T-helper 22 cell (primary cell): ENCODE data around the gene BTBD9.

Source experiments
- DNase-seq: peaks from one replicate; pipeline ENCODE4 v3.0.0-alpha.2; 2020; ENCODE audit warnings: low read depth

Gene BTBD9

DNA sequence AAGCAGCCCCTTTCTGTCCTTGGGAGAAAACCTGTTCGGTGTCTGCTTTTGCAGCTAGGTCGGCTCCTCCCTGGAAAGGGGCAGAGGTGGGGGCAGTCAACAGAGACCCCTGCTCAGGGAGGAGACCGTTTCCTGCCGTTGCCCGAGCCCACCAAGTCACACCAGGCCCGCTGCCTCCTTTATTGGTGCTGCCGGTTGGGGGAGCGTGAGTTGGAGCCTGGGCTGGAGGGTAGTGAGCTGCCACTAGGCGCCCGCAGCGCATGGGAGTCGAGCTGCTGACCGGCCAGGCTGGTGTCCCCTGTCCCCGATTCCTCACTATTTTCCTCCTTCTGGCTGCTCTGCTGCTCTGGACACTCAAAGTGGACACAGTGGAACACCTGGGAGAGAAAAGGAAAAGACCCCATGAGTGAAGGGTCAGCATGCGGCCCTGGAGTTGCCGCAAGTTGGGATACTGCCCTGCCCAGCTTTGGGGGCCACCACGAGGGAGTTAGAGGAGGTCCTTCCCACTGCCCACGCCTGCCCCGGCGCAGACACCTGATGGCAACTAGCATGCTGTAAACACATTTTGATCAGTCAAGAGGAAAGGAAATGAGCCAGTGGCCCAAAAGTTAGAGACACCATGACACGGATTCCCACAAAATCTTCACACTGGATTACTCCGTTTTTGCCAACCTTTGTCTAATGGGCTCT lies 464.8 kb downstream of the BTBD9 start:
- DNase-seq: no peak

DNA sequence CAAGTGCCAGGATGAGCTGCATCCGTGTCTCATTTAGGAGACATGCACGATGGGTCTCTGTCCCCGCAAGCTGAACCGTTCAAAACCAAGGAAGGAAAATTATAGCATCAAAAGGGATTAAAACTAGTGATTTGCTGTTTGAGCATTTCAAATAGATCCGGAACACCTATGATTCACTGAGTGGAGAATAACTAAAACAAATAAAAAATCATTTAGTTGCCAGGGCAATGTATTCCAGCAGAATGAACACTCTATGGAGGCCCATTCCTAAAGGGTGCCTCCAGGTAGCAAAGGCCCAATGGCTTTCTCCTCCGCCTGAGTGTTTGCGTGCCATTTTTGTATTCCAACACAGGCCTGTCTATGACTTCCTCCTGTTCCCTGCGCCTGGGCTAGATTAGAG lies 465.4 kb downstream of the BTBD9 start:
- no peak for DNase-seq

DNA sequence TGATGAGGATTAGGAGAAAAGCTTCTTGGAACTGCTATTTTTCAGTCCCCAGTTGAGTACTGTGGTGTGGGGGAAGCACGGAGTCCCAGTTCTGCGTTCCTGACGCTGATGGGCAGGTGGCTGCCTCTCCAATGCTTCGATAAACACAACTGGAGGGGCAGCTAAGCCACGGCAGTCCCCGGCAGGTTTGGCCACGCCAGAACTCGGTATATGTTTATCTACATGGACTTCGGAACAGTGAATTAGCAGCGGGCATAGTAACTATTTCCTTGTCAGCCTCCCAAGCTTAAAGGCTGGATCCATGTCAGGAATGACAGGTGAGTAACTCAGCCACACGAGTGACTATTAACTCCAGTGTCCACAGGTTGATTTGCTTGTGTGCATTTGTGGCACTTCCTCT lies 465.8 kb downstream of the BTBD9 start:
- no peak for DNase-seq

DNA sequence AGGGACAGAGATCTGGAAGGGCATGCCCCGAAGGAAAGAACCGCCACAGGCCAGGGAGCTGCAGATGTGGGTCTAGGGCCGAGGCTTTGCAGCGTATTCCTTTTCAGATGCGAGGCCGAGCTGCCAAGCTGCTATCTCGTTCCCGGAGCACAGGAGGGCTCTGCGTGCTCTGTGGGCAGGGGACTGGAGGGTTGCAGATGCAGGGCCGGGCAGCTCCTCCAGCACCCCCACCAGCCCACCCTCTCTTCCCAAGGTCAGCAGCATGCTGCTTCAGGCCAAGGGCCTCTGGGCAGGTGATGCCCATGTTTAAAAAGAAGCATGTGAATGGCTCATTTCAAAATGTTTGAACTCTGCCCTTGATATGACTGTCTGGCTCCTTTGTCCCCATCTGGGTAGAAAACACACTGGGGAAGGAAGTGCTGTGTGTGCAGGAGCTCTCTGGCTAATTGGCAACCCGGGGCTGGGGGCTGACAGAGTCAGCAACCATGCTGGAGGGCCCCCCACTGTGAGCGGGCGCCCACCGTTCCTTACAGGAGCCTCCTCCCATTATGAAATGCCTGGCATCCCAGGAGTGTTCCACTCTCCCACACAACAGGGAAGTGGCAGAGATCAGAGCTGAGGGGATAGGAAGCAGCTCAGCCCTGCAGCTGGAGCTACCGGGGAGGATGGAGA lies 466.9 kb downstream of the BTBD9 start:
- no peak for DNase-seq

DNA sequence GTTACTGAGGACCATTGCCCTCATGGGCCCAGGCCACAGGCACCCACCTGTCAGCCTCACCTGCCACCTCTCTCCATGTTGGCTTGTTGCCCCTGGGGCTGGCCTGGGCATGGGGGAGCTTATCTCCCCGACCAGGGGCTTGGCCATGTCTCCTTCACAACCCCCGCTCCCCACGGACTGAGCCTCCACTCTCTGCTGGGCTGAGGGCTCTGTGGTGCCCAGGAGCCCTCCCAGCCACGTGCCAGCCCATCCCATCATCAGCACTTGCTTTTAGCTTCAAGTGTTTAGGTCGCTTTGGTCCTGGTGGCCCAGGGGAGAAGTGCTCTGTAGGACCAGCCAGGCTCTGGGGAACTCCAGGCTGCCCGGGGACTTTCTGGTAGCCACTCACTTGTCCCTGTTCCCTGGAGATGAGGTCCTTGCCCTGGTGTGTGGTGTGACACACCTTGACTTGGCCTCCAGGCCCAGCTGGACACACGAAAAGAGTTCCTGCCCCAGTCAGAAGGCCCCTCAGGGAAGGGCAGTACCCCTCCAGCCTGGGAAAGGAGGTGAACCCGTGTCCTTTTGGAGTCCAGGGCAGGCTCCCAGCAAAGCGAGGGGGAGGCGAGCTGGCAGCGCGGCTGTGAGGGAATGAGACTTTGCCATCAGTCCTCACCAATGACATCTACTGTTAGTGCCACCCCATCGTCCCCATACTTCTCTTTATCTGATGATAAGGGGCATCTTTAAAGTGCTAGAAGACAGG lies 467.6 kb downstream of the BTBD9 start:
- no peak for DNase-seq

DNA sequence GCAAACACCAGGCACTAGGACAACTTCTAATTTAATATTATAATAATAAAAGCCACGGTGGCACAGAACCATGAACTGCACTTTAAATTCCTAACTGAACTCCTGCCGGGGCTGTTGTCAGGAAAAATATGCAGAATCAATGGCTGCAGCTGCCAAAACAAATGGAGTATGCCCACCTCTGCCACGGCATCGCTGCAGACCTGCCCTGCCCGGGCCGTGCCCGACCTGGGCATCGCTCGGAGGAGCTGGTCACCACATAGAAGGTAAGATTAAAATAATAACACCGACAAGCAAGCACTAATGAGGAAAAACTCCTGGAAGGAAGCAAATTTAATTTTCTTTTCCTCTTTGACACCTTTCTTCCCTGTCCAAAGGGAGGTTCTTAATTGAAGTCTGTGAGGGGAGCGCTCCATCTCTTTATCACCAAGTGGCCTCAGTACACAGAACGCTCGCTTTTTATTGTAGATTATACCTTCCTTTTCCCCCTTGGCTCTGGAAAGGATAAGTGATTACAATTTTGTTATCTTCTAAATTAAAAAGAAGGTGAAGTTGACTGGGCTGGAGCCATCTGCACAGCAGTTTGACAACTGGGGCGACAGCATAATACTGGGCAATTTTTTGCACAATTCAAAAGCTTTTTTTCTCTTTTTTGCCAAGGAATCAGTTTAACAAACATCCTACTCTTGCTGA lies 468.9 kb downstream of the BTBD9 start:
- DNase-seq: no peak

DNA sequence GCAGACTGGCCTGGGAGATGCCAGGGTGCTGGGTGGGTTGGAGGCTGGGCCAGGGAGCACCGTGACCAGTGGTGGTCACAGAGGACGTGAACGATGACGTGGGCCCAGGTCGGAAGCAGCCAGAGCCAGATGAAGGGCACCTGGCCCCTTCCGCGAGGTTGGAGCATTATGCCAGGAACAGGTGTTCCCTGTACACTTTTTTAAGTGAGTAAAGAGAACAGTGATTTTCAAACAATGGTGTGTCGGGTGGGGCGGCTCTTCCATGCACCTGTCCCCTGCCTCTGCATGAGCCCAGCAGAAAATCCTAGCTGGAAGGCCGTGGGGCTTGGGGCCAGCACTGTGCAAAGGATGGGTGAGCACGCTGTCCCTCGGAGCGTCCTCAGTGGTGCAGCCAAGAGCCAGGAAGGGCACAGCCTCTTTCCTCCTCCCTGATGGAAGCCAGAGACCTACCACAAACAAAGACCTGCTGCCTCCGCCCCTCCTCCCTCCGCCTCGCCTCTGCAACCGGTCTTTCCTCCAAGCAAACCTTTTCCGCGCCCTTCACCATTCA lies 469.7 kb downstream of the BTBD9 start:
- no peak for DNase-seq

DNA sequence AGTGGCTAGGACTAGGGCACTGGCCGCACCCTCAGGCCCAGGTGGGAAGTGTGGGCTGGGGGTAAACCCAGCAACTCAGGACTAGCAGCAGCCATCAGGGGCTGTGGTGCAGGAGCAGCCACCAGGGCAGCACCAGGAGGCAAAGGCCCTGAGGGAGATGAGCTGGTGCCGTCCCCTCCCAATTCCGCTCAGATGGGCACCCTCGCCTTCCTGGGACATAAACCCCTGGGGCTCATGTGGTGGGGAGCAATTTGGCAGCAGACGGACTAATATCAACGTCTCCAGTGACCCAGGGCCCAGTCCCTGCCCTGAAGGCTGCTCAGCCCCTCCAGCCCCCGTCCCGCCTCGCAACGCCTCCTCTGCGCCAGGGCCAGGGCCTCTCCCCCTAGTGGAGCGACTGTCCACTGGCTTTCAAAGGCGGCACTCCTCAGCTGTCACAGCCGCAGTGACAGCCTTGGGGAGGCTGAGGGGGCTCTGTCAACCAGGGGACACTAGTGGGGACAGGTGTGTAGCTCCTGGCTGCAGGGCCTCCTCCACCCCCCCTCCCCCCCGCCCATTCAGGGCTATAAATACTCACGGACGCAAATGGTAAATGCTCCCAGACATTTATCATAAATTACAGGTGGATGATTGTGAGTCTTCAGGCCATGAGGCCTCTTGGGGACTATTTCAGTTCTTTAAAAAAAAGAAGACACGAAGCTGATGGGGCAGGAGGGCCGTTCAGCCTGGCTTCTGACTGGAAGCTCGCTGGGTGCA lies 470.3 kb downstream of the BTBD9 start:
- no peak for DNase-seq

DNA sequence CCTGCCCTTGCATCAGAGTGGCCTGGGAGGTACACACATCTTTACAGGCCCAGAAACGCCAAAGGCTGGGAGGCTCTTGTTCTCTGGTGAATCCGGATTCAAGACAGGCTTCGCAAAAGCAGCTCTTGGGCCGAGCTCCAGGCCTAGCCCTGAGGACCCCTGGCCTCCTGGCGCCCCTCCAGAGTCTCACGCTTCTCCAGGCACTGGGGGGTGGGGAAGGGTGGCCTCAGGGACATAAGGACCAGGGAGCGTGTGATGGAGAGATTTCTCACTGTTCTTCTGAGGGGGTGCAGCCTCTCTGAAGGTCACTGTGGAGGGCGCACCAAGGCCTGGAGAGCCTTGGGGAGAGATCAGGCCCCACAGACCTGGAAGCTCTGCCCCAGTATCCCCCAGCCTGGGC lies 471.0 kb downstream of the BTBD9 start:
- DNase-seq: no peak

DNA sequence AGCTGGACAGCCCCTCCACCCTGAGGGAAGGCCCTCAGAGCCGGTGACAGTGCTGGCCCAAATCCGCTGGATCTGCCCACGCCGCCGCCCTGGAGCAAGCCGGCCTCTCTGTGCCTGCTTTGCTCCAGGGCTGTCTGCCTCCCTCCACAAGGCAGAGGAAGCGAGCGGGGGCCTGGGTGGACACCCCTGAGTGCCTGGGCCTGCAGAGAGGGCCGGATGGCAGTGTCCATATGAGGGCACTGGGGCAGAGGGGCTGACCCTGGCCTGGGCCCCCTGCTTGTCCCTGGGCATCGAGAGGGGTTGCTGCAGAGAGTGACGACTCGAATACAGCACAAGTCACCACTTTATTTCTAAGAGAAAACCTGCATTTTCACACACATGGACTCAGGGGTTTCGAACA lies 471.6 kb downstream of the BTBD9 start:
- DNase-seq: no peak

DNA sequence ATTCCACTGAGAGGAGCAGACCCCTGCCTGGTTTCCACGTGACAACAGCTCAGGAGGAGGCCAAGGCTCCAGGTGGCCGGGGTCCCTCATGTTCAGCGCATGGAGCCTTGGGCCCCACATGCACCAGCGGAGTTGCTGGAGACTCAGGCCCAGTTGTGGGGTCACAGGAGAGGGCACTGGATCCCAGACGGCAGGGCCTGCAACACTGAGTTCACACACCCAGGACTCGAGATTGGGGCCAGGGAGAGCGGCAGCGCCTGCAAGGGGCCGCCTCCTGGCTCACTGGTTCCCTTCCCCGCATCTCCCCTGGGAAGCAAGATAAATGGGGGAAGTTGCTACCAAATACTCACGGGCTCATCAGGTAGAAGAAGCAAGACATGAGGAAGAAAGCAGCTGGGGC lies 472.1 kb downstream of the BTBD9 start:
- no peak for DNase-seq

DNA sequence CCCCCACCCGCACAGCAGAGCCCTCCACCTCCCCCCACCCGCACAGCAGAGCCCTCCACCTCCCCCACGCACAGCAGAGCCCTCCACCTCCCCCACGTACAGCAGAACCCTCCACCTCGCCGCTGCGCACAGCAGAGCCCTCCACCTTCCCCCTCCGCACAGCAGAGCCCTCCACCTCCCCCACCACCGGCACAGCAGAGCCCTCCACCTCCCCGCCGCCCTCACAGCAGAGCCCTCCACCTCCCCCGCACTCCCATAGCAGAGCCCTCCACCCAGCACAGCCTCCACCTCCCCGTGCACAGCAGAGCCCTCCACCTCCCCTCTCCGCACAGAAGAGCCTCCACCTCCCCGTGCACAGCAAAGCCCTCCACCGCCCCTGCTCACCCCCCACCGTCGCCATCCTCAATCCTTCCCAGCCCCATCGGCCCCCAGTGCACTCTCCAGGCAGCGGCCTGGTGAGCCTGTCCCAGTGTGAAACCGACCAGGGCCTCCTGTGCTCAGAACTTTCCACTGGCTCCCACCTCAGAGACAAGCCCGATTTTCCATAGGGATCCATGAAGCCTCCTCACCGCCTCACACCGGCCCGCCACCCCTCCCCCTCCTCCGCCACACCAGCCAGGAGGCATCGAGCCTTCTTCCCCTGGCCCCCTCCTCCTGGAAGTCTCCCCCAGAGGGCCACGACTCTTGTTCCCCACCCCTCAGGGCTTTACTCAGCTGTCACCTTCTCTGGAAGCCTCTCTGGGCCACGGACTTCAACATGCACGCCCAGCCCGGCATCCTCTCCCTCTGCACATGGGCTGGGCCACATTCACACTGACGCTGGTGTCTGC lies 473.1 kb downstream of the BTBD9 start:
- no peak for DNase-seq

DNA sequence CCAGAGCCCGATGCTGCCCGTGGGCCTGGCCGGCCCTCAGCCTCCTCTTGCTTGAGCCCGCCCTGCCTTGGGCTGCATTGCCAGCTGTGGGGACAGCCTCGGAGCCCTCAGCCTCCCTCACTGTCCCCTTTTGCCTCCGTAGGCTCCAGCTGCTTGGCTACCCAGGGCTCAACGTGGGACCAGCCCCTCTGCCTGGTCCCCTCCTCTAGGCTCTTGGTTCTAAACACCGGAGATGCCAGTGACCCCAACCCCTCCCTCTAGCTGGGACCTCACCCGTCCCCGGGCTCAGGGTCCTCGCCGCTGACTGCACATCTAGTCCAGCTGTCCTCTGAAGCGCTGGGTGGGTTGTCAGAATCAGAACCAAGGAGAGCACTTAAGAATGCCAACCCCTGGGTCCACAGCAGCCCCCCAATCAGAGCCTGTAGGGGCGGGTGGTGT lies 475.0 kb downstream of the BTBD9 start:
- no peak for DNase-seq

DNA sequence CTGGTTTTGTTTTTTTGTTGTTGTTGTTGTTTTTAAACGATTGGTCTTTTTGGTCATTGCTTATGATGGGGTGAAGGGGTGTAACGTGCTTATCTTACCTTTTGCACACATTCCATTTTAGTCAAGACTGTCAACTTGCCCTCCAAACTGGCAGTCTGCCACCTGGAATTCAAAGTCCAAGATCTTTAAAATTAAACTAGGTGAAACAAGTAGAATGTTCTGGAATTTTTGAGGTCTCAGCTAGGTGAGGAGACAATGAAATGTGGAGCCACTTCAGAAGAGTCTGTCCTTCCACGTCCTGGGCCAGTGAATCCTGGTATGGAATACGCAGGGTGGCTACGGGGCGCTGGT lies 475.6 kb downstream of the BTBD9 start:
- no peak for DNase-seq

DNA sequence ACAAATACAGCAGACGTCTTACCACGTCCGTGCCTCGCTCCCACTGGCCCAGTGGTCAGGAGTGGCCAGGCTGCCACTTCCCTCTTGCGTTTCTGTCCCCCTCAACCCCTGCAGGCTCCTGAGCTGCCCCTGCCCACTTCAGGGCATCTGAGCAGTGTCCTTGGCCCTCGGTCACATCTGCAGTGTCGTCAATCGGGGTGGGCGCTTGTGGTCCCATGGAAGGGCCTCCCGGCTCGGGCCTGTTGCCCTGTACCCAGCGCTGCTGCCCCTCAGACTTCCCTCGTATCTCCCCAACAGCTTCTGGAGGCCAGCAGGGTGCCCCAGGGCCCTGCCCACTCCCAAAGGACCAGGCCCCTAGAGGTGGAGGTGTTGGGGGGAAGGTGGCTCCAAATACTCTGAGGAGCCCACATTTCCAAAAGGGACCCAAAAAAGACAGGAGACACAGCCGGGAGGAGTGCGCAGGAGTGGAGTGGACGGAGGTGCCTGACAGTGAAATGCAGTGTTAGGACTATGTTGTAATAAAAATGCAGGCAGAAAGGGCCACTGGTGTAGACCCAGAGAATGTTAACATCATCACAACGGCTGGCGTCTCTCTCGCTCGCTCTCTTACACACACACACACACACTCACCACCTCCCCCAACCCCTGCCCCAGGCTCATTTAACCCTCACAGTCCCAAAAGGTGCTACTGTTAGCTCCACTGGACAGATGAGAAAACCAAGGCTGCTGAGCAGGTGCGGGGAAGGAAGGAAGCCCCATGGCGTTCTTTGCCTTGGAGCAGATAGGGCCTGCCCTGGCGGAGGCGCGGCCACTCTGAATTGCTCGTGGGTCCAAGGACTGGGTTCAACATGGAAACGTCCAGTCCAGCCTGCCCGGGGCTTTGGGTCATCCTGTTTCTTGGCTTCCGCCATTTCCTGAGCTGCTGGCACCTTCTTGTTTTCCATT lies 476.3 kb downstream of the BTBD9 start:
- DNase-seq: no peak

DNA sequence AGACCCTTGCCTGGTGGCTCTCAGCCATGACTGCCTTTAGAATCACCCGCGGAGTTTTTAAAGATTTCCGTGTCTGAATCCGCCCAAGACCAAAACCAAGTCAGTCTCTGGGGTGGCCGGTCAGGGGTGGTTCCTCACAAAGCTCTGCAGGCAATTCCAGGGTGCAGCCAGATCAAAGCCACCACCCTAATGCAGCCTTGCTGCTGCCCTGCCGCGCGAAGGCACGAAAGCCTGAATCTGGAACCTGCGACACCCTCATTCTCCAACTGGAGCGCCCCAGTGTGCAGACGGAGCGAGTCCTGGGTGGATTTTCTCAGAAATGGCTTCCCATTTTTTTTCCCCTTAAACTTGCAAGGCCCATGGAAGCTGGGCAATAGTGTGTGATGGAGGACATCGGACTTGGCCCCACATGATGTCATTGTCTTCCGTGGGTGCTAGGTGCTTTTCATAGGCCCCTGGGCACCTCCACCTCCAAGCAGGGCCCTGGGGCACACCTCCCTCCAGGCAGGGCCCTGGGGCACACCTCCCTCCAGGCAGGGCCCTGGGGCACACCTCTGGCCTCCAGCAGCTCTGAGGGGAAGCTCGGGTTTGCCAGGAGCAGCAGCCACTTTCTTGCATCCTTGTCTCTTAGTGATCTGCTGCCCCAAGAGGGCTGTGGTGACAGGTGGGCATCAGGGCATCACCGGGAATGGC lies 477.1 kb downstream of the BTBD9 start:
- DNase-seq: no peak

DNA sequence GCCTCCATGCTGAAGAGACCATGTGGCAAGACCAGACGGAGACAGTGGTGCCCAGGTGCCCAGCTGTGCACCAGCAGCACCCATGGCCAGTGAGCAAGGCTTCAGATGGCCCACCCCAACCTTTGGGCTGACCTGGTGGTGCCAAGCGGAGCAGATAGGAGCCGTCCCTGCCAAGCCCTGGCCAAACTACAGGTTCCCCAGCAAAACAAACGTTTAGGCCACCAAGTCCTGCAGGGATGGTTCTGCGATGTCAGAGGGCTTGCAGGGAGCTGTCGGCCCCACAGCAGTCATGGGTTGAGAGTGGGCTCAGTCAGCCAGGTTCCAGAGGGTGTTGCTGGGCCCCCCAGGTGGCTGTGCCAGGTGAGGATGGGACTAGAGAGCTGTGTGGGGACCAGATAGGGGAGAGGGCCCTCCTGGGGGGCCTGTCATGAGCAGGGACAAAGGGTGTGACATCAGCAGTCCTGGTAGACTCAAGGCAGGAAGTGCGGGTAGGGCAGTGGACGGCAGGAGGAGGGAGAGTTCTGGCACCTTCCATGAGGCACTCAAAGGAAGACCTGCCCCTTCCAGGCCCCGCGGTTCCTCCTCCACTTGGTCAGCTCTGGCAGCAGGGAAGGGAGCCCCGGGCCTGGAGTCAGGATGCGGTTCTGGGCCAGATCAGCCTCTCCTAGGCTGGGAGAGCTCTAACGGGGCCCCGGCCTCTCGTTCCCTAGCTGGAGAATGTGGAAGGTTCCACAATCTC lies 477.8 kb downstream of the BTBD9 start:
- no peak for DNase-seq

DNA sequence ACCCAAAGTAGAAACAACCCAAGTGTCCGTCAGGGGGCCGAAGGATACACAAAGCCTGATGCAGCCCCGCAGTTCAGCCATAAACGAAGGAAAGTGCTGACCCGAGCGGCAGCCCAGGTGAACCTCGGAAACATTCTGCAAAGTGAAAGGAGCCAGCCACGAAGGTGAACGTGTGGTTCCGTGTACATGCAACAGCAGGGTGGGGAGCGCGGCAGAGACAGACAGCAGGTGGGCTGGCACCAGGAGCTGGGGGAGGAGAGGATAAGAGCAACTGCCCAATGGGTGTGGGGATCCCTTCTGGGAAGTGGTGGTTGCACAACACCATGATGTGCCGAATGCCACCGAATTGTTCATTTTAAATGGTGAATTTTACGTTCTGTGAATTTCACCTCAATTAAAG lies 478.4 kb downstream of the BTBD9 start:
- DNase-seq: no peak
